H1 (cell line): ENCODE data around the gene KCNK13. TPM values are rescaled to one million over a fixed set of nuclear protein-coding genes. Genes with fewer than 3 reads are reported as not detected.
"Not testable (repeated sequence)": the region's sequence is repeated elsewhere in the genome, so short reads cannot be mapped to it uniquely, and the experiment has no call there.

Experiments used
- CTCF ChIA-PET: fragments of 300-600 bp; sonication (Branson Sonifier 250); formaldehyde crosslinking; loops from one replicate; lab custom pipeline; 2021; ENCODE audit not compliant: partially characterized antibody; lab: Charles Lee
- POLR2A ChIA-PET: fragments of 300-600 bp; sonication (Branson Sonifier 250); formaldehyde crosslinking; loops from one replicate; lab custom pipeline; 2021; ENCODE audit warnings: inconsistent platforms; ENCODE audit not compliant: partially characterized antibody; lab: Charles Lee
- DNase-seq, 2 experiments: peaks; one replicate each; pipeline versions ENCODE4 v3.0.0 to v3.0.0-alpha.2; 2010 to 2022; ENCODE audit warnings: low spot score in 2 of 2, low read depth in 1 of 2, mixed read lengths in 1 of 2
- FAIRE-seq: peaks from 2 replicates; lab custom pipeline; 2011; peaks lifted over from hg19 to GRCh38; lab: Jason Lieb, UNC
- H2AFZ ChIP-seq: 2 replicates; pipeline ENCODE4 v1.8.1; 2012; ENCODE audit warnings: low read length, inconsistent platforms
- H2AK5ac ChIP-seq: 2 replicates; pipeline ENCODE4 v1.6.1; 2013; ENCODE audit warnings: low read depth, low read length
- H2BK120ac ChIP-seq: replicated peaks from 2 replicates; pipeline ENCODE3; 2013; ENCODE audit warnings: low read depth, low read length, inconsistent platforms
- H2BK12ac ChIP-seq: 2 replicates; pipeline ENCODE4 v1.6.1; 2013; ENCODE audit warnings: low read depth, low read length
- H2BK15ac ChIP-seq: 2 replicates; pipeline ENCODE4 v1.6.1; 2013; ENCODE audit warnings: low read length
- H2BK20ac ChIP-seq: 2 replicates; pipeline ENCODE4 v1.6.1; 2013; ENCODE audit warnings: low read length
- H2BK5ac ChIP-seq: 2 replicates; pipeline ENCODE4 v1.6.1; 2013; ENCODE audit warnings: low read depth, low read length
- H3K14ac ChIP-seq: 2 replicates; pipeline ENCODE4 v1.6.1; 2013; ENCODE audit warnings: inconsistent platforms; ENCODE audit not compliant: insufficient read length
- H3K18ac ChIP-seq: 2 replicates; pipeline ENCODE4 v1.6.1; 2013; ENCODE audit warnings: low read length; ENCODE audit errors: extremely low read depth
- H3K23ac ChIP-seq: 2 replicates; pipeline ENCODE4 v1.6.1; 2013; ENCODE audit warnings: inconsistent platforms; ENCODE audit not compliant: insufficient read length
- H3K23me2 ChIP-seq: 2 replicates; pipeline ENCODE4 v1.6.1; 2013; ENCODE audit warnings: low read depth, low read length
- H3K27ac ChIP-seq: 2 replicates; pipeline ENCODE4 v1.6.1; 2011; ENCODE audit warnings: low read depth, low read length, inconsistent platforms
- H3K27me3 ChIP-seq, 4 experiments: replicated peaks in 1 of 4; 1 replicate in 1 of 4; 2 replicates in 3 of 4; pipeline versions ENCODE4 v1.6.1 to v1.8.1; 2011 to 2013; ENCODE audit warnings: low read length in 3 of 4, mild to moderate bottlenecking in 3 of 4, inconsistent platforms in 2 of 4, mixed read lengths in 2 of 4, moderate library complexity in 1 of 4; ENCODE audit not compliant: control insufficient read depth in 3 of 4, insufficient read depth in 3 of 4; ENCODE audit errors: extremely low read depth in 1 of 4
- H3K36me3 ChIP-seq, 4 experiments: 2 replicates each; pipeline versions ENCODE4 v1.6.1 to v1.8.1; 2011 to 2013; ENCODE audit warnings: mild to moderate bottlenecking in 4 of 4, low read length in 3 of 4, moderate library complexity in 2 of 4, control low read depth in 1 of 4, inconsistent platforms in 1 of 4; ENCODE audit not compliant: insufficient read depth in 4 of 4, control insufficient read depth in 2 of 4
- H3K4ac ChIP-seq: replicated peaks from 2 replicates; pipeline ENCODE3; 2013; ENCODE audit warnings: low read length, low read depth, mixed read lengths, inconsistent platforms; ENCODE audit not compliant: insufficient read length
- H3K4me1 ChIP-seq, 4 experiments: replicated peaks in 1 of 4; 1 replicate in 1 of 4; 2 replicates in 3 of 4; pipeline versions ENCODE4 v1.6.1 to v1.8.1; 2011 to 2013; ENCODE audit warnings: low read length in 3 of 4, inconsistent platforms in 2 of 4, mixed read lengths in 1 of 4; ENCODE audit not compliant: insufficient read depth in 4 of 4, control insufficient read depth in 3 of 4
- H3K4me2 ChIP-seq, 2 experiments: 2 replicates each; pipeline versions ENCODE4 v1.6.1 to v1.8.1; 2011 to 2013; ENCODE audit warnings: low read depth in 2 of 2, low read length in 2 of 2, control low read depth in 1 of 2, inconsistent platforms in 1 of 2, mild to moderate bottlenecking in 1 of 2; ENCODE audit not compliant: insufficient read depth in 1 of 2
- H3K4me3 ChIP-seq, 4 experiments: fragments of 200-600, 300-600 bp in 1 of 4; sonication (generic), shearing (Covaris generic), sonication (Bioruptor Twin) in 1 of 4; 2 replicates each; pipeline versions ENCODE4 v1.5.1 to v1.8.1; 2011 to 2016; ENCODE audit warnings: low read length in 4 of 4, low read depth in 3 of 4, control low read depth in 2 of 4, inconsistent platforms in 2 of 4, mild to moderate bottlenecking in 2 of 4, mixed read lengths in 1 of 4, moderate library complexity in 1 of 4; ENCODE audit not compliant: insufficient read depth in 2 of 4; ENCODE audit errors: extremely low read depth in 1 of 4
- H3K56ac ChIP-seq: replicated peaks from 2 replicates; pipeline ENCODE3; 2013; ENCODE audit warnings: low read depth, mild to moderate bottlenecking, mixed read lengths, low read length, inconsistent platforms; ENCODE audit not compliant: insufficient read length
- H3K79me1 ChIP-seq: 2 replicates; pipeline ENCODE4 v1.6.1; 2013; ENCODE audit warnings: low read depth, low read length, control low read depth
- H3K79me2 ChIP-seq, 2 experiments: 2 replicates each; pipeline versions ENCODE4 v1.6.1 to v1.8.1; 2012 to 2013; ENCODE audit warnings: low read length in 2 of 2, mild to moderate bottlenecking in 2 of 2, inconsistent platforms in 1 of 2; ENCODE audit not compliant: insufficient read depth in 2 of 2, control insufficient read depth in 1 of 2
- H3K9ac ChIP-seq, 4 experiments: replicated peaks in 1 of 4; 1 replicate in 1 of 4; 2 replicates in 3 of 4; pipeline versions ENCODE4 v1.6.1 to v1.8.1; 2011 to 2013; ENCODE audit warnings: low read depth in 3 of 4, low read length in 3 of 4, control low read depth in 2 of 4, mild to moderate bottlenecking in 2 of 4, moderate library complexity in 2 of 4, inconsistent platforms in 1 of 4; ENCODE audit errors: extremely low read depth in 1 of 4
- H3K9me3 ChIP-seq, 2 experiments: 2 replicates each; pipeline versions ENCODE4 v1.6.1 to v1.8.1; 2012 to 2013; ENCODE audit warnings: mild to moderate bottlenecking in 2 of 2, moderate library complexity in 2 of 2, control low read depth in 1 of 2, inconsistent platforms in 1 of 2, low read depth in 1 of 2, low read length in 1 of 2, mixed read lengths in 1 of 2; ENCODE audit not compliant: insufficient read depth in 2 of 2
- H4K20me1 ChIP-seq, 2 experiments: replicated peaks in 1 of 2; 2 replicates each; pipeline versions ENCODE3 to v1.8.1; 2011 to 2013; ENCODE audit warnings: inconsistent platforms in 2 of 2, low read length in 2 of 2, mild to moderate bottlenecking in 1 of 2; ENCODE audit not compliant: insufficient read depth in 2 of 2, control insufficient read depth in 1 of 2
- H4K5ac ChIP-seq: 2 replicates; pipeline ENCODE4 v1.6.1; 2013; ENCODE audit warnings: low read length, low read depth, mixed read lengths, inconsistent platforms; ENCODE audit not compliant: insufficient read length
- H4K8ac ChIP-seq: 2 replicates; pipeline ENCODE4 v1.8.0; 2013; ENCODE audit warnings: mild to moderate bottlenecking, moderate library complexity, low read length, inconsistent platforms; ENCODE audit not compliant: insufficient read depth; ENCODE audit errors: extremely low read depth
- H4K91ac ChIP-seq: replicated peaks from 2 replicates; pipeline ENCODE3; 2013; ENCODE audit warnings: low read length, mixed read lengths, inconsistent platforms; ENCODE audit not compliant: insufficient read length
- WGBS, 2 experiments: shearing (Covaris generic) in 1 of 2; methylation state at CpG; one replicate each; pipeline versions ENCODE4 v1.1.6 to v1.1.7; 2013 to 2015; ENCODE audit warnings: low lambda C conversion rate in 2 of 2, mixed read lengths in 2 of 2, inconsistent platforms in 1 of 2, low coverage in 1 of 2, missing lambda C conversion rate in 1 of 2; ENCODE audit not compliant: insufficient replicate concordance in 2 of 2, insufficient coverage in 1 of 2, insufficient read length in 1 of 2; ENCODE audit errors: extremely low coverage in 1 of 2, missing lambda C conversion rate in 1 of 2; 5-methylcytosine and 5-hydroxymethylcytosine counted together
- polyA plus RNA-seq, 7 experiments: library from polyadenylated mRNA; depleted of rRNA in 3 of 7; stranded (reverse) in 5 of 7; unstranded in 2 of 7; fragments of >200 nt in 5 of 7; fragments of 200-250 nt in 2 of 7; gene quantifications; 1 replicate in 5 of 7; 2 replicates in 1 of 7; 4 replicates in 1 of 7; pipeline versions ENCODE4 v1.2.1 to v1.2.3, GENCODE V29; 2011 to 2013; ENCODE audit warnings: missing spikeins in 2 of 7, mixed read lengths in 2 of 7
- total RNA-seq: library from RNA; stranded (reverse); fragmentation: NEBNext Ultra II Directional; extraction: Animal tissue kit (Norgen Biotek cat#: 25700); gene quantifications from 2 replicates; pipeline ENCODE4 v1.2.1, GENCODE V29; 2021

Gene KCNK13
- total and polyA plus RNA-seq, 2 of the 8 experiments (the other 6 are each of a cell fraction or from before 2014, with no cell fraction given) = 0.39 to 0.48 TPM

DNA sequence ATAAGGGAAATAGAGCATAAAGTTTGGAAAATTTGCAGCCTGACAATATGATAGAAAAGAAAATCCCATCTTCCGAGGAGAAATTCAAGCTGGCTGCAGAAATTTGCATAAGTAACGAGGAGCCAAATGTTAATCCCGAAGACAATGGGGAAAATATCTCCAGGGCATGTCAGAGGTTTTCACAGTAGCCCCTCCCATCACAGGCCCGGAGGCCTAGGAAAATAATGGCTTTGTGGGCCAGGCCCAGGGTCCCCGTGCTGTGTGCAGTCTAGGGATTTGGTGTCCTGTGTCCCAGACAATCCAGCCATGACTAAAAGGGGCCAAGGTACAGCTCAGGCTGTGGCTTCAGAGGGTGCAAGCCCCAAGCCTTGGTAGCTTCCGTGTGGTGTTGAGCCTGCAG is 27.7 kb downstream of the KCNK13 start:
- POLR2A ChIA-PET = not testable (repeated sequence)

More for the DNA sequence above, 27.7 kb downstream of the KCNK13 start:
- H2BK12ac ChIP-seq, H3K9me3 ChIP-seq, H2BK5ac ChIP-seq, H3K23me2 ChIP-seq, FAIRE-seq, H3K14ac ChIP-seq, H3K79me1 ChIP-seq, H2BK20ac ChIP-seq, H4K8ac ChIP-seq, H4K91ac ChIP-seq, H2BK120ac ChIP-seq, H2AFZ ChIP-seq, H3K4me2 ChIP-seq, H3K27me3 ChIP-seq, H3K18ac ChIP-seq, DNase-seq, H3K4ac ChIP-seq, H3K9ac ChIP-seq, H4K20me1 ChIP-seq, H2BK15ac ChIP-seq, H3K27ac ChIP-seq, H3K36me3 ChIP-seq, H3K4me1 ChIP-seq, H2AK5ac ChIP-seq, H3K4me3 ChIP-seq, H4K5ac ChIP-seq, H3K23ac ChIP-seq, H3K56ac ChIP-seq, H3K79me2 ChIP-seq: not testable (repeated sequence)
- 72% methylated on average over 6 of the region's 6 CpGs; no CpG with 5 or more reads in 1 of the 2 experiments for WGBS, 2 experiments
- CTCF ChIA-PET = interaction anchor here (1.3 to 2.0 kb wide), 2 partner anchors 13 to 21 kb away, joined by 4 to 6 read pairs; no protein-coding TSS in a partner anchor
